HL-60/S4 treated with retinoic acid at 250 ng/mL for 4 days and 3 days (cell line): ENCODE results near the gene MKRN1.
"Not testable (repeated sequence)": the region's sequence is repeated elsewhere in the genome, so short reads cannot be mapped to it uniquely, and the experiment has no call there.

Experiments used
- in situ Hi-C: fragments of 300-500 bp; cut with MboI; formaldehyde crosslinking; loops from 2 replicates; pipeline ENCODE4 v1.7.0; 2022; ENCODE audit warnings: low sequenced_read_pairs

Gene MKRN1

GRCh38 chr7:140441519-140441918 lies 37.8 kb downstream of the MKRN1 start:
- in situ Hi-C loops: no loop called here

- in situ Hi-C loops: no loop called here
Measured at GRCh38 chr7:140440593-140440992, 38.7 kb downstream of the MKRN1 start.

GRCh38 chr7:140439359-140439758 lies 39.9 kb downstream of the MKRN1 start:
- in situ Hi-C loops: no loop called here

- in situ Hi-C loops: no loop called here
Measured at GRCh38 chr7:140435252-140435895, 43.9 kb downstream of the MKRN1 start.

- in situ Hi-C loops: no loop called here
Measured at GRCh38 chr7:140433396-140433795, 45.9 kb downstream of the MKRN1 start.

- in situ Hi-C loops: no loop called here
Measured at GRCh38 chr7:140426130-140426529, 53.2 kb downstream of the MKRN1 start.

GRCh38 chr7:140425718-140426117 lies 53.6 kb downstream of the MKRN1 start:
- in situ Hi-C loops: no loop called here

- in situ Hi-C loops: no loop called here
Measured at GRCh38 chr7:140423501-140423900, 55.8 kb downstream of the MKRN1 start.

GRCh38 chr7:140421521-140421920 lies 57.8 kb downstream of the MKRN1 start:
- in situ Hi-C loops: no loop called here

- in situ Hi-C loops: no loop called here
Measured at GRCh38 chr7:140418653-140419052, 60.7 kb downstream of the MKRN1 start.

GRCh38 chr7:140418156-140418472 lies 61.2 kb downstream of the MKRN1 start:
- in situ Hi-C loops: not testable (repeated sequence)

GRCh38 chr7:140417456-140418155 lies 61.7 kb downstream of the MKRN1 start:
- in situ Hi-C loops: no loop called here

- in situ Hi-C loops: no loop called here
Measured at GRCh38 chr7:140416560-140416959, 62.7 kb downstream of the MKRN1 start.

- in situ Hi-C loops: not testable (repeated sequence)
Measured at GRCh38 chr7:140415816-140416215, 63.5 kb downstream of the MKRN1 start.

GRCh38 chr7:140415361-140415760 lies 63.9 kb downstream of the MKRN1 start:
- in situ Hi-C loops: no loop called here

GRCh38 chr7:140404565-140405065 lies 74.7 kb downstream of the MKRN1 start:
- in situ Hi-C loops: no loop called here

- in situ Hi-C loops: no loop called here
Measured at GRCh38 chr7:140403878-140404564, 75.3 kb downstream of the MKRN1 start, which contains the start of gene RAB19. Gene RAB19, plus strand, starts transcription at chr7:140404058. Its CDS starts 3,589 bp downstream, at chr7:140407647.
